K562 (cell line): ENCODE measurements around the gene SRPK3. TPM values are rescaled to one million over a fixed set of nuclear protein-coding genes. Genes with fewer than 3 reads are reported as not detected.

ENCODE experiments used
- BACH1 ChIP-seq: fragments of 200-800 bp; sonication (Bioruptor generic); IDR thresholded peaks from 2 replicates; pipeline ENCODE4 v1.6.1; 2016; ENCODE audit warnings: missing genetic modification characterization, missing compliant biosample characterization
- CBX2 ChIP-seq: fragments of 200-600 bp; sonication (generic); IDR thresholded peaks from one replicate; pipeline ENCODE4 v1.6.1; 2012; ENCODE audit warnings: mild to moderate bottlenecking, low read length, inconsistent platforms; ENCODE audit not compliant: insufficient read depth, poor library complexity, severe bottlenecking
- GABPA ChIP-seq: fragments of 200-800 bp; sonication (Bioruptor generic); conservative IDR thresholded peaks from 2 replicates; pipeline ENCODE4 v1.6.1; 2016; ENCODE audit warnings: low read depth, missing genetic modification characterization, missing compliant biosample characterization
- GABPB2 ChIP-seq: fragments of 250-450 bp; sonication (Bioruptor Pico); conservative IDR thresholded peaks from 2 replicates; pipeline ENCODE4 v1.5.1; 2021; ENCODE audit warnings: mild to moderate bottlenecking
- HDAC6 ChIP-seq: IDR thresholded peaks from 2 replicates; pipeline ENCODE4 v1.6.1; 2012; ENCODE audit warnings: low read depth, mild to moderate bottlenecking, control low read depth, inconsistent platforms, low read length, moderate library complexity
- HEY1 ChIP-seq: fragments of 250-450 bp; sonication (Bioruptor Pico); IDR thresholded peaks from 2 replicates; pipeline ENCODE4 v1.5.0; 2020; ENCODE audit warnings: mild to moderate bottlenecking, moderate library complexity, borderline replicate concordance
- KHSRP ChIP-seq: fragments of 450-650 bp; IDR thresholded peaks from 2 replicates; pipeline ENCODE4 v1.6.1; 2017
- LEF1 ChIP-seq: fragments of 450-650 bp; IDR thresholded peaks from 2 replicates; pipeline ENCODE4 v1.6.1; 2016; ENCODE audit warnings: mild to moderate bottlenecking
- MTA3 ChIP-seq: fragments of 450-650 bp; formaldehyde crosslinking; IDR thresholded peaks from 2 replicates; pipeline ENCODE4 v1.6.1; 2017; ENCODE audit warnings: mild to moderate bottlenecking, borderline replicate concordance
- NCOA2 ChIP-seq, 2 experiments: fragments of 450-650 bp; IDR thresholded peaks; 2 replicates each; pipeline ENCODE4 v1.6.1; 2018; ENCODE audit warnings: mild to moderate bottlenecking in 2 of 2, moderate library complexity in 1 of 2; ENCODE audit not compliant: partially characterized antibody in 2 of 2
- NR2C1 ChIP-seq, 2 experiments: fragments of 450-650 bp; IDR thresholded peaks; 2 replicates each; pipeline ENCODE4 v1.6.1; 2017; ENCODE audit warnings: mild to moderate bottlenecking in 2 of 2, antibody characterized with exemption in 1 of 2, inconsistent platforms in 1 of 2, missing compliant biosample characterization in 1 of 2, missing genetic modification characterization in 1 of 2
- NR2C2 ChIP-seq, 2 experiments: fragments of 200-800 bp in 1 of 2; sonication (Bioruptor generic) in 1 of 2; sonication (generic) in 1 of 2; formaldehyde crosslinking in 1 of 2; IDR thresholded peaks; 2 replicates each; pipeline versions ENCODE4 v1.6.1 to v1.8.0; 2016 to 2022; ENCODE audit warnings: mild to moderate bottlenecking in 1 of 2, missing compliant biosample characterization in 1 of 2, missing genetic modification characterization in 1 of 2, missing genetic modification reagents in 1 of 2
- POLR2AphosphoS2 ChIP-seq: IDR thresholded peaks from 2 replicates; pipeline ENCODE4 v1.6.1; 2012; ENCODE audit warnings: low read length, improper control_type of control experiment
- PURB ChIP-seq: sonication (generic); formaldehyde crosslinking; IDR thresholded peaks from 2 replicates; pipeline ENCODE4 v1.9.0; 2021; ENCODE audit warnings: low read depth, mild to moderate bottlenecking, missing genetic modification reagents
- RBM17 ChIP-seq: fragments of 200-400 bp; formaldehyde crosslinking; IDR thresholded peaks from 2 replicates; pipeline ENCODE4 v1.6.1; 2017; ENCODE audit warnings: low read depth, mild to moderate bottlenecking, low read length, borderline replicate concordance
- TEAD2 ChIP-seq: fragments of 450-650 bp; IDR thresholded peaks from 2 replicates; pipeline ENCODE4 v1.6.1; 2016; ENCODE audit warnings: missing genetic modification characterization, control low read depth, missing compliant biosample characterization
- ZBED1 ChIP-seq: IDR thresholded peaks from 2 replicates; pipeline ENCODE4 v1.6.1; 2014
- ZBTB49 ChIP-seq: sonication (generic); formaldehyde crosslinking; IDR thresholded peaks from 2 replicates; pipeline ENCODE4 v1.8.0; 2022; ENCODE audit warnings: missing genetic modification reagents, mild to moderate bottlenecking, borderline replicate concordance
- ZC3H8 ChIP-seq: fragments of 450-650 bp; IDR thresholded peaks from 2 replicates; pipeline ENCODE4 v1.6.1; 2017
- ZNF124 ChIP-seq: sonication (generic); formaldehyde crosslinking; IDR thresholded peaks from 2 replicates; pipeline ENCODE4 v1.8.1; 2022; ENCODE audit warnings: missing genetic modification reagents
- ZNF140 ChIP-seq: fragments of 250-450 bp; sonication (Bioruptor Pico); IDR thresholded peaks from 2 replicates; pipeline ENCODE4 v1.8.0; 2021; ENCODE audit warnings: moderate library complexity, mild to moderate bottlenecking, inconsistent platforms
- ZNF282 ChIP-seq: sonication (generic); formaldehyde crosslinking; IDR thresholded peaks from 2 replicates; pipeline ENCODE4 v1.8.1; 2023; ENCODE audit warnings: missing genetic modification reagents
- ZNF347 ChIP-seq: fragments of 450-650 bp; formaldehyde crosslinking; IDR thresholded peaks from 2 replicates; pipeline ENCODE4 v1.4.0; 2020; ENCODE audit warnings: low read depth, mild to moderate bottlenecking, moderate library complexity
- ZNF586 ChIP-seq: fragments of 450-650 bp; formaldehyde crosslinking; conservative IDR thresholded peaks from 2 replicates; pipeline ENCODE4 v1.4.0; 2020; ENCODE audit warnings: mild to moderate bottlenecking, moderate library complexity
- polyA plus RNA-seq, 8 experiments: library from polyadenylated mRNA; depleted of rRNA in 4 of 8; stranded (reverse) in 5 of 8; unstranded in 3 of 8; fragments of >200 nt; fragmentation: Nextera tagmentation in 2 of 8; fragmentation: Illumina TruSeq in 1 of 8; extraction: Ambion mirVana in 2 of 8; extraction: Trizol in 1 of 8; gene quantifications; 2 replicates each; pipeline versions ENCODE4 v1.2.1 to v1.2.3, GENCODE V29; 2011 to 2014; ENCODE audit warnings: inconsistent platforms in 1 of 8, missing spikeins in 1 of 8
- total RNA-seq, 7 experiments: library from RNA; depleted of rRNA in 6 of 7; stranded (reverse); fragments of >200 nt in 6 of 7; fragmentation: Illumina TruSeq in 2 of 7; extraction: Trizol in 2 of 7; gene quantifications; 2 replicates each; pipeline versions ENCODE4 v1.2.1 to v1.2.3, GENCODE V29; 2011 to 2021; ENCODE audit warnings: low replicate concordance in 1 of 7

SRPK3 gene
- total and polyA plus RNA-seq, 9 of the 15 experiments (the other 6 are each of a cell fraction or from before 2014, with no cell fraction given), result 0.01 to 0.09 (median 0.04) TPM; not detected in 2

- TF ChIP-seq RBM17 (no peak), ZNF586 (CRISPR knock-in tag) (no peak), ZBTB49 (no peak), HEY1 (CRISPR knock-in tag) (no peak), MTA3 (peak; percentile 64; the same call in 1 of the 2 replicates), ZNF124 (CRISPR knock-in tag) (no peak), HDAC6 (no peak), CBX2 (no peak), ZNF282 (no peak), NCOA2 (IDR thresholded peaks at IDR 0.05; ENCODE audit: partially characterized antibody in 2 of 2) (no peak), ZNF140 (CRISPR knock-in tag) (no peak), ZBED1 (no peak), PURB (CRISPR knock-in tag) (no peak), GABPA (peak; percentile 89), BACH1 (tag) (no peak), NR2C1 (IDR thresholded peaks at IDR 0.05) (no peak), NR2C1 (tag; IDR thresholded peaks at IDR 0.05) (no peak), ZC3H8 (no peak), POLR2AphosphoS2 (no peak), LEF1 (peak; percentile 49; the same call in 1 of the 2 replicates), NR2C2 (CRISPR knock-in tag; IDR thresholded peaks at IDR 0.05) (no peak), NR2C2 (tag; IDR thresholded peaks at IDR 0.05) (no peak), ZNF347 (CRISPR knock-in tag) (no peak), TEAD2 (tag) (no peak), GABPB2 (CRISPR knock-in tag) (no peak), KHSRP (no peak)
Measured at GRCh38 chrX:153765138-153766079, 15.4 kb upstream of the SRPK3 start (continued).
